ENCODE data around the gene SCFD2.

Gene SCFD2

DNA sequence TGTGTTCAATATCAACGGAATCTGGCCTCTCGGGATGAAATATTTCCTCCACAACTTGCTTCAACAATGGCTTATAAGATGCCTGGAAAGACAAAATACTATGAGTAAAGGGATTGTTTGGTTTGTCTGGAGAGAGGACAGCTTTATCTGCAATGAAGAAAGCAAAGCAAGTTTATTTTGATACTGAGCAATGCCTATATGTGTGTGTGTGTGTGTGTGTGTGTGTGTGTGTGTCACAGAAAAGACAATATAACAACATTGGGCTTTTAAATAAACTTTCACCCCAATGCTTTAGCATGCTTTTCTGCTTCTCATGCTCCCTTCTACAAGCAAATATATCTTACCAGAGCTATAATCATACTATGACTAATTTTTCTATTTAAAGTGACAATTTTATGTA, 458.4 kb downstream of the SCFD2 start:
- Histone ChIP-seq H3K27ac (ENCODE audit: insufficient read depth, low read depth, low read length, poor library complexity, severe bottlenecking) (no peak overlapping the region), H3K4me1 (ENCODE audit: control insufficient read depth, insufficient read depth, low read length) (no peaks in the 10 kb centered on the region), H3K9me3 (ENCODE audit: control insufficient read depth, low read length) (no peaks in the 10 kb centered on the region), H3K27me3 (ENCODE audit: control insufficient read depth, insufficient read depth, low read length, poor library complexity, severe bottlenecking) (no peaks in the 10 kb centered on the region), H3K36me3 (ENCODE audit: control insufficient read depth, insufficient read depth, low read length) (no peaks in the 10 kb centered on the region), H3K4me3 (ENCODE audit: insufficient read depth, low read depth, low read length) (no peak overlapping the region)
- 93 to 96% methylated on average over 2 of the region's 2 CpGs for WGBS, 2 experiments

DNA sequence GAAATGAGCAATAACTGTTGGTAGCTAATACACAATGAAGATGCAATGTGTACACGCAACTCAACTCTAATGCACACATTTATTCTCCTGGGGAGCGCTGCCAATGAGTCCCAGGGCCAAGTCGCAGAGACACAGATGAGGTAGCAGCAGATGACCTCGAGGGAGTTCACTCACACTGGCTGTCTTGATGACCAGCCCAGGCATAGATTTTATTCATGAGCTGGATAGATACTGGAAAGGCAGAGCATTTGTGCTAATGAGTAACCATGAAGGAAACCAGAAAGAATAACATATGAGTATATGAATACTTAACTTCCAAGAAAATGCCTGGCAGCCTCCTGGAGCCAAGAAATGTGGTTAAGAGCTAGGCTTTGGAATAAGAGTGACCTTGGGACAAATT, 461.4 kb downstream of the SCFD2 start:
- Histone ChIP-seq H3K27ac (ENCODE audit: insufficient read depth, low read depth, low read length, poor library complexity, severe bottlenecking) (no peak overlapping the region), H3K27me3 (ENCODE audit: control insufficient read depth, insufficient read depth, low read length, poor library complexity, severe bottlenecking) (no peaks in the 10 kb centered on the region)
- WGBS, 2 experiments: 94 to 99% methylated on average over 4 of the region's 4 CpGs

DNA sequence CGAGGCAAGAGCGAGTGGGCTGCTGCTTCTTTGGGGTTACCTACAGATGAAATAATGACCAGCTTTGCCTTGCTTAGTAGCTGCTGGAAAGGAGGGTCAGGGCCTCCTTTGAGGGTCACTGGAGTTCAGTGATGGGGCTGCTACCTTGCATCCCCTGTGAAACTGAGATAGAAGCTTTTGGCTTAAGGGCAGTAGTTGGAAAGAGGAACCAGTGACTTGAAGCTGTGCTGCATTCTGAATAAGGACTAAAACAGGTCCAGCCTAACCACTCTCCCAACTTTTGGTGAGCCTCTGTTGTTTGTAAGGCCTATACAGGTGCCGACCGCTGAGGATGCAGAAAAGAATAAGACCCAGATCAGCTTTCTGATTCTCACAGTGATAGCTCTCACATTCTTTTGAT, 462.6 kb downstream of the SCFD2 start:
- H3K4me3 ChIP-seq (ENCODE audit: insufficient read depth, low read depth, low read length): no peak overlapping the region
- H3K27me3 ChIP-seq (ENCODE audit: control insufficient read depth, insufficient read depth, low read length, poor library complexity, severe bottlenecking): no peaks in the 10 kb centered on the region
- 82 to 97% methylated on average over 4 of the region's 4 CpGs for WGBS, 2 experiments
- no peaks in the 10 kb centered on the region for H3K36me3 ChIP-seq (ENCODE audit: control insufficient read depth, insufficient read depth, low read length)
- peaks cover 2% of the 10 kb centered on the region for H3K9me3 ChIP-seq (ENCODE audit: control insufficient read depth, low read length)
- H3K27ac ChIP-seq (ENCODE audit: insufficient read depth, low read depth, low read length, poor library complexity, severe bottlenecking): no peak overlapping the region
- H3K4me1 ChIP-seq (ENCODE audit: control insufficient read depth, insufficient read depth, low read length): no peaks in the 10 kb centered on the region

More for the DNA sequence above, 461.4 kb downstream of the SCFD2 start:
- Histone ChIP-seq H3K36me3 (ENCODE audit: control insufficient read depth, insufficient read depth, low read length) (no peaks in the 10 kb centered on the region), H3K4me1 (ENCODE audit: control insufficient read depth, insufficient read depth, low read length) (no peaks in the 10 kb centered on the region), H3K4me3 (ENCODE audit: insufficient read depth, low read depth, low read length) (no peak overlapping the region), H3K9me3 (ENCODE audit: control insufficient read depth, low read length) (peaks cover 2% of the 10 kb centered on the region)

DNA sequence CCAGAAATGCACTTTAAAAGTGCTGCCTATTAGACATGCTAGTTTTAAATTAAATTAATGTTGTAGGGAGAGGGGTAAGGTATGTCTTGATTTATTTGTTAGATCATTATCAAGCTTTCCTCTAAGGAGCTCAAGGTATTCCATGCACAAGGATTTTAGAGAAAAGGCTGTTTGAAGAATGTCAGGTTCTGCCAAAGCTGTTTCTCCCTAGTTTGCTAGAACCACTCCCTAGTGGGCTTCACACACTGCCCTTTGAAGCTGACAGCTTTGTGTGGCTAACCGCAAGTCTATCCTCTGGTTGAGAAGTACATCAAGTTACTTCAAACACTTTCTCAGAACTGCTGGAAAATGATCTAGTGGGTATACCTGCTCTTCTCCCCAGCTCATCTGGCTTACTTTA, 471.4 kb downstream of the SCFD2 start:
- Histone ChIP-seq H3K27me3 (ENCODE audit: control insufficient read depth, insufficient read depth, low read length, poor library complexity, severe bottlenecking) (no peaks in the 10 kb centered on the region), H3K4me3 (ENCODE audit: insufficient read depth, low read depth, low read length) (no peak overlapping the region), H3K27ac (ENCODE audit: insufficient read depth, low read depth, low read length, poor library complexity, severe bottlenecking) (no peak overlapping the region), H3K36me3 (ENCODE audit: control insufficient read depth, insufficient read depth, low read length) (no peaks in the 10 kb centered on the region), H3K4me1 (ENCODE audit: control insufficient read depth, insufficient read depth, low read length) (peaks cover 16% of the 10 kb centered on the region), H3K9me3 (ENCODE audit: control insufficient read depth, low read length) (no peaks in the 10 kb centered on the region)
- WGBS, 2 experiments: 61 to 64% methylated on average over 1 of the region's 1 CpG

DNA sequence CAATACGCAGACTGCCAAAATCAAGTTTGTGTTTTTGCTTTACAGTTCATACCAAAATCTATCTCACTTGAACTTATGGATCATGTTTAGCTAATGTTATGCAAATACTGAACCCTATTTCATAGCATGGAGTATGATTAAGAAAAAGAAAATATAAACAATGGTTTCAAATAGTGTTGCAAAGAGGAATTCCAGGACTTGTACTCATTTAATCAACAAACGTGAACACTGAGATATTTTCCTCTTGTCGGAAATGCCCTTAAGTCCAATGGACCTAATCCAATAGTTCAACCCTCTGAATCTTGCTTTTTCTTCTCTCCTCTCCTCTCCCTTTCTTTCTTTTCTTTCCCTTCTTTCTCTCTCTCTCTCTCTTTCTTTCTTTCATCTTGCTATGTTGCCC, 473.0 kb downstream of the SCFD2 start:
- H3K4me3 ChIP-seq (ENCODE audit: insufficient read depth, low read depth, low read length): no peak overlapping the region
- WGBS, 2 experiments: 91 to 98% methylated on average over 3 of the region's 3 CpGs
- no peaks in the 10 kb centered on the region for H3K27me3 ChIP-seq (ENCODE audit: control insufficient read depth, insufficient read depth, low read length, poor library complexity, severe bottlenecking)
- peaks cover 16% of the 10 kb centered on the region for H3K4me1 ChIP-seq (ENCODE audit: control insufficient read depth, insufficient read depth, low read length)
- no peaks in the 10 kb centered on the region for H3K9me3 ChIP-seq (ENCODE audit: control insufficient read depth, low read length)
- H3K27ac ChIP-seq (ENCODE audit: insufficient read depth, low read depth, low read length, poor library complexity, severe bottlenecking): no peak overlapping the region
- no peaks in the 10 kb centered on the region for H3K36me3 ChIP-seq (ENCODE audit: control insufficient read depth, insufficient read depth, low read length)

DNA sequence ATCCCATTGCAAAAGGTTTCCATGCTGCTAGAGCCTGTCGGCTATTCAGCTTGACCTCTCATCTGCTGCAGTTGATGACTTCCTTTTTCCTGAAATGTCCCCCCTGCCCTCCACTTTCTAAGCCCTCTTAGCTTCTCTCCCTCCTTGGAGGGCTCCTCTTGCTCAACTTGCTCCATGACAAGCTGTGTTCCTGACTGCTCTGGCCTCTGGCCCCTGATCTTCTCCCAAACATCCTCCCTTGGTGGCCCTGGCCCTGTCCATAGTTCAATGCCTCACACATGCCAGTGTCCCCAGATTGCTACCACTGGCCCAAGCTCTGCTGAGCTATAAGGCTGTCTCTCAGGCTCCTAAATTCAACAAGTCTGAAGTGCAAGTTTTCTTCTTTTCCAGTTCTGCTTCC, 474.1 kb downstream of the SCFD2 start:
- H3K9me3 ChIP-seq (ENCODE audit: control insufficient read depth, low read length): no peaks in the 10 kb centered on the region
- peaks cover 16% of the 10 kb centered on the region for H3K4me1 ChIP-seq (ENCODE audit: control insufficient read depth, insufficient read depth, low read length)
- no peak overlapping the region for H3K27ac ChIP-seq (ENCODE audit: insufficient read depth, low read depth, low read length, poor library complexity, severe bottlenecking)
- WGBS, 2 experiments: 66 to 84% methylated on average over 1 of the region's 1 CpG
- H3K4me3 ChIP-seq (ENCODE audit: insufficient read depth, low read depth, low read length): no peak overlapping the region
- H3K36me3 ChIP-seq (ENCODE audit: control insufficient read depth, insufficient read depth, low read length): no peaks in the 10 kb centered on the region
- H3K27me3 ChIP-seq (ENCODE audit: control insufficient read depth, insufficient read depth, low read length, poor library complexity, severe bottlenecking): no peaks in the 10 kb centered on the region

DNA sequence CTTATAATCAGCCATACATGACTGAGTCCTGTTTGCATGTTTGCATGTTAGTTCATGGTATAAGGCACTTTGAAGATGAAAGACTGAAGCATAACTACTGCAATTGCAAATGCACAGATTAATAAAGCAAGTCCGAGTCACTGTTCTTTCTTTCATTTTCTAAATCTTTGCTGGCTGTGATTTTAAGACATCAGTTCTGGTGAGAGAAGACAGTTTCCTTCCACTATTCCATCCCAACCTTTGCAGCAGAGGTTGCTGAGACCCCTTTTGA, 475.4 kb downstream of the SCFD2 start:
- H3K4me1 ChIP-seq (ENCODE audit: control insufficient read depth, insufficient read depth, low read length): peaks cover 16% of the 10 kb centered on the region
- no peak overlapping the region for H3K4me3 ChIP-seq (ENCODE audit: insufficient read depth, low read depth, low read length)
- 100% methylated on average over 1 of the region's 1 CpG for WGBS, 2 experiments
- H3K27ac ChIP-seq (ENCODE audit: insufficient read depth, low read depth, low read length, poor library complexity, severe bottlenecking): no peak overlapping the region
- H3K36me3 ChIP-seq (ENCODE audit: control insufficient read depth, insufficient read depth, low read length): no peaks in the 10 kb centered on the region
- H3K27me3 ChIP-seq (ENCODE audit: control insufficient read depth, insufficient read depth, low read length, poor library complexity, severe bottlenecking): no peaks in the 10 kb centered on the region
- no peaks in the 10 kb centered on the region for H3K9me3 ChIP-seq (ENCODE audit: control insufficient read depth, low read length)

DNA sequence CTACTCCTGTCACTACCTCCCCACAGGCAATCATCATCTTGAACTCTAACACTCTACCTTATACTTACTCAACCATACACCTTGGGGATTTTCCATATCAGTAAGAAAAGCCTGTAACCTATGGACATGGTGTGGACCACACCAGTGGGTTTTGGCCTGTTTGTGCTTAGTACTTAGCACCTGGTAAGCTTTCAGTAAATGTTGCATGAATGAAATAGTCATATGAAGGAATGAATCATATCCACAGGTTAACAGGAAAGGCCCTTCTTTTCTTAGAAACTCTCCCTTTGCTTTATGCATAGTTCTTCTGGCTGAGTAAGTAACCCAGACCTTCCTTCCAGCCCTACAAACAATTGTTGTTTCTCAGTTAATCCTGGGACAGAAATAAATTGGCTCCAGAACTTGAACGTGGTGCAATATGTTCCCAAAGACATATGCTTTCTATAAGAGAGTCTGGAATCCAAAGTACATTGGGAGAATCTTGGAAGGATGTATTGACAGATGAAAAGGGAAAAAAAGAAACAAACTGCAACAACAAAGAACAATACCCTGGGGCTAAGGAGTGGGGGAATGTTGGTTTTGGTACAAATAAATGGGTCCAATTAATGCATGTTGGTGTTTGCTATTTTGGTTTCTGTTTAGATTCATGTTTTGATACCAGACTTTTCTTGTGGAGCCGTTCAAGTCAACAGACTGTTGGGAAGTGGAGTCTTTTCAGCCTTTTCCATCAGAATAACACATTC, 475.9 kb downstream of the SCFD2 start:
- no peaks in the 10 kb centered on the region for H3K27me3 ChIP-seq (ENCODE audit: control insufficient read depth, insufficient read depth, low read length, poor library complexity, severe bottlenecking)
- 79 to 93% methylated on average over 2 of the region's 2 CpGs for WGBS, 2 experiments
- H3K4me3 ChIP-seq (ENCODE audit: insufficient read depth, low read depth, low read length): no peak overlapping the region
- H3K27ac ChIP-seq (ENCODE audit: insufficient read depth, low read depth, low read length, poor library complexity, severe bottlenecking): no peak overlapping the region
- H3K4me1 ChIP-seq (ENCODE audit: control insufficient read depth, insufficient read depth, low read length): peaks cover 16% of the 10 kb centered on the region
- H3K36me3 ChIP-seq (ENCODE audit: control insufficient read depth, insufficient read depth, low read length): no peaks in the 10 kb centered on the region
- H3K9me3 ChIP-seq (ENCODE audit: control insufficient read depth, low read length): no peaks in the 10 kb centered on the region

DNA sequence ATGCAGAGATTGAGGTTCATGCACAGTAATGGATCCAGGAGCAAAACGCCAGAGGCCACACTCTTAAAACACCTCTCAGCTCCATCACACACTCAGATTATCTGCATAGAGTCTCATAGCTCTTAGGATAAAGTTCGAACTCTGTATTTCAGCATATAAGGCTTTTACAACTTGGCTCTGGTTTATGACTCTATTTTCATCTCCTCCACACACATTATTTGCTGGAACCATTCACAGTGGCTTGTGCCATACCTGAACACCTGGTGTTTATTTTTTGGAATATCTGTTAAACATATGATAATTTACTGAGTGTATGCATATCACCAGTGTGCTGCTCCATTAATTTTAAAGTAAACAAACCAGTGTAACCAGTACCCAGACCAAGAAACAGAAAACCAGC, 476.5 kb downstream of the SCFD2 start:
- no peaks in the 10 kb centered on the region for H3K9me3 ChIP-seq (ENCODE audit: control insufficient read depth, low read length)
- H3K4me1 ChIP-seq (ENCODE audit: control insufficient read depth, insufficient read depth, low read length): peaks cover 16% of the 10 kb centered on the region
- H3K4me3 ChIP-seq (ENCODE audit: insufficient read depth, low read depth, low read length): no peak overlapping the region
- 93 to 99% methylated on average over 2 of the region's 2 CpGs for WGBS, 2 experiments
- H3K27ac ChIP-seq (ENCODE audit: insufficient read depth, low read depth, low read length, poor library complexity, severe bottlenecking): no peak overlapping the region
- no peaks in the 10 kb centered on the region for H3K36me3 ChIP-seq (ENCODE audit: control insufficient read depth, insufficient read depth, low read length)
- H3K27me3 ChIP-seq (ENCODE audit: control insufficient read depth, insufficient read depth, low read length, poor library complexity, severe bottlenecking): no peaks in the 10 kb centered on the region

DNA sequence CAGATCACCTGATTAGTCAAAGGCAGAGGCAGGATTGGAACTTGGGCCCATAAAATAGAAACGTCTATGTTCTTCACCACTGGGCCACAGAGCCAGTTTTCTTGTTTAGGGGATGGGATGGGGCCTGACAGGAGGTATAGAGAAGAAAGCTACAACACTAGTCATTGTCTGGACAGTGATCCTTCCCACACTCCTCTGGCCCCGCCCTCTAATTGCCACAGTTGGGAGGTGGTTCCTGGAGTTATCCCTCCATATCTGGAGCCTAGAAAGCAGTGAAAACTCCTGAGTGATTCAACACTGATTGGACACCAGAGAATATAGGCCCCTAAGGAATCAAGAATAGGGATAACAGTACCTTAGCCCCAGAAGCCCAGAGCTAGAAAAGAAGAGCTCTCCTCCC, 480.9 kb downstream of the SCFD2 start:
- WGBS, 2 experiments: 87 to 93% methylated on average over 2 of the region's 2 CpGs
- no peak overlapping the region for H3K4me3 ChIP-seq (ENCODE audit: insufficient read depth, low read depth, low read length)
- no peaks in the 10 kb centered on the region for H3K36me3 ChIP-seq (ENCODE audit: control insufficient read depth, insufficient read depth, low read length)
- H3K27ac ChIP-seq (ENCODE audit: insufficient read depth, low read depth, low read length, poor library complexity, severe bottlenecking): no peak overlapping the region
- no peaks in the 10 kb centered on the region for H3K9me3 ChIP-seq (ENCODE audit: control insufficient read depth, low read length)
- peaks cover 9% of the 10 kb centered on the region for H3K4me1 ChIP-seq (ENCODE audit: control insufficient read depth, insufficient read depth, low read length)
- no peaks in the 10 kb centered on the region for H3K27me3 ChIP-seq (ENCODE audit: control insufficient read depth, insufficient read depth, low read length, poor library complexity, severe bottlenecking)
